SK-N-SH (cell line): Measurements from ENCODE around the gene LRRC72. TPM values are rescaled to one million over a fixed set of nuclear protein-coding genes. Genes with fewer than 3 reads are reported as not detected.

Experiments
- CTCF ChIA-PET: fragments of 300-600, 350-600 bp; formaldehyde crosslinking; extraction: SDS; loops from one replicate; lab custom pipeline; 2021; lab: Yijun Ruan, JAX
- POLR2A ChIA-PET: fragments of 350-600 bp; sonication (Branson Sonifier 250); formaldehyde crosslinking; extraction: SDS; loops from one replicate; lab custom pipeline; 2020; ENCODE audit warnings: antibody characterized with exemption, inconsistent platforms; lab: Yijun Ruan, JAX
- DNase-seq: peaks from one replicate; pipeline ENCODE4 v3.0.0; 2012
- H2AFZ ChIP-seq: fragments of 200-600 bp; sonication (generic); 2 replicates; pipeline ENCODE4 v1.8.1; 2016; ENCODE audit warnings: antibody characterized with exemption, mild to moderate bottlenecking, low read depth
- H3F3A ChIP-seq: fragments of 200-600 bp; sonication (generic); replicated peaks from 2 replicates; pipeline ENCODE3; 2016; ENCODE audit warnings: antibody characterized with exemption, mild to moderate bottlenecking; ENCODE audit not compliant: insufficient read depth
- H3K27ac ChIP-seq, 2 experiments: fragments of 200-500 bp in 1 of 2; fragments of 200-600 bp in 1 of 2; sonication (Bioruptor generic) in 1 of 2; sonication (generic), shearing (Covaris generic) in 1 of 2; 2 replicates each; pipeline versions ENCODE4 v1.5.1 to v1.6.1; 2014 to 2016; ENCODE audit warnings: low read depth in 2 of 2, inconsistent platforms in 1 of 2, low read length in 1 of 2, mild to moderate bottlenecking in 1 of 2, mixed read lengths in 1 of 2
- H3K27me3 ChIP-seq: fragments of 200-600 bp; sonication (generic), shearing (Covaris generic); 2 replicates; pipeline ENCODE4 v1.6.1; 2016; ENCODE audit warnings: mixed run types; ENCODE audit not compliant: insufficient read depth
- H3K36me3 ChIP-seq, 2 experiments: fragments of 200-500 bp in 1 of 2; fragments of 200-600 bp in 1 of 2; sonication (Bioruptor generic) in 1 of 2; sonication (generic) in 1 of 2; replicated peaks in 1 of 2; 2 replicates each; pipeline versions ENCODE3 to v1.5.1; 2014 to 2016; ENCODE audit warnings: low read length in 1 of 2, mild to moderate bottlenecking in 1 of 2; ENCODE audit not compliant: insufficient read depth in 2 of 2, control insufficient read depth in 1 of 2
- H3K4me1 ChIP-seq, 2 experiments: fragments of 200-500 bp in 1 of 2; fragments of 200-600 bp in 1 of 2; sonication (Bioruptor generic) in 1 of 2; sonication (generic), shearing (Covaris generic) in 1 of 2; 2 replicates each; pipeline versions ENCODE4 v1.5.1 to v1.6.1; 2014 to 2016; ENCODE audit warnings: low read depth in 1 of 2, low read length in 1 of 2, mixed run types in 1 of 2; ENCODE audit not compliant: insufficient read depth in 2 of 2, control insufficient read depth in 1 of 2
- H3K4me2 ChIP-seq: fragments of 200-600 bp; sonication (generic), shearing (Covaris generic); 2 replicates; pipeline ENCODE4 v1.6.1; 2017; ENCODE audit warnings: mixed run types
- H3K4me3 ChIP-seq, 2 experiments: fragments of 200-500 bp in 1 of 2; fragments of 200-600 bp in 1 of 2; sonication (Bioruptor generic) in 1 of 2; sonication (generic), shearing (Covaris generic) in 1 of 2; 2 replicates each; pipeline versions ENCODE4 v1.5.1 to v1.8.1; 2014 to 2016; ENCODE audit warnings: low read depth in 2 of 2, inconsistent platforms in 1 of 2, low read length in 1 of 2, mild to moderate bottlenecking in 1 of 2, mixed read lengths in 1 of 2, moderate library complexity in 1 of 2
- H3K79me2 ChIP-seq: fragments of 200-600 bp; sonication (generic); 2 replicates; pipeline ENCODE4 v1.8.1; 2017; ENCODE audit warnings: mild to moderate bottlenecking; ENCODE audit not compliant: insufficient read depth
- H3K9ac ChIP-seq: fragments of 200-600 bp; sonication (generic); 2 replicates; pipeline ENCODE4 v1.6.1; 2017; ENCODE audit warnings: mixed run types
- H3K9me2 ChIP-seq: fragments of 200-600 bp; sonication (generic); 2 replicates; pipeline ENCODE4 v1.6.1; 2017; ENCODE audit warnings: mixed run types
- H3K9me3 ChIP-seq: fragments of 200-600 bp; sonication (generic); 2 replicates; pipeline ENCODE4 v1.6.1; 2017; ENCODE audit warnings: mixed run types, mild to moderate bottlenecking, moderate library complexity
- H4K20me1 ChIP-seq: fragments of 200-600 bp; sonication (generic); 2 replicates; pipeline ENCODE4 v1.6.1; 2017; ENCODE audit warnings: mild to moderate bottlenecking, mixed run types; ENCODE audit not compliant: insufficient read depth
- EP300 ChIP-seq, 2 experiments: IDR thresholded peaks; 2 replicates each; pipeline versions ENCODE4 v1.4.0 to v1.6.1; 2012; ENCODE audit warnings: borderline replicate concordance in 1 of 2, low read depth in 1 of 2, low read length in 1 of 2
- FOSL2 ChIP-seq: IDR thresholded peaks from 2 replicates; pipeline ENCODE4 v1.4.0; 2012; ENCODE audit warnings: low read depth, mild to moderate bottlenecking, moderate library complexity, borderline replicate concordance
- GABPA ChIP-seq: IDR thresholded peaks from 2 replicates; pipeline ENCODE4 v1.4.0; 2012; ENCODE audit warnings: low read depth, mild to moderate bottlenecking
- GATA2 ChIP-seq: sonication (generic); formaldehyde crosslinking; IDR thresholded peaks from 2 replicates; pipeline ENCODE4 v1.5.0; 2020; ENCODE audit warnings: mild to moderate bottlenecking, missing genetic modification reagents
- IRF3 ChIP-seq: fragments of 150-350 bp; IDR thresholded peaks from 2 replicates; pipeline ENCODE4 v1.6.1; 2016; ENCODE audit warnings: mild to moderate bottlenecking, low read depth, low read length
- MAX ChIP-seq: IDR thresholded peaks from 2 replicates; pipeline ENCODE4 v1.4.0; 2012; ENCODE audit warnings: low read depth
- MEF2A ChIP-seq: IDR thresholded peaks from 2 replicates; pipeline ENCODE4 v1.4.0; 2012; ENCODE audit warnings: low read depth, borderline replicate concordance
- NFIC ChIP-seq: IDR thresholded peaks from 2 replicates; pipeline ENCODE4 v1.4.0; 2012; ENCODE audit warnings: borderline replicate concordance
- NRF1 ChIP-seq: IDR thresholded peaks from 2 replicates; pipeline ENCODE4 v1.6.1; 2012; ENCODE audit warnings: low read depth, mild to moderate bottlenecking, low read length
- POLR2AphosphoS5 ChIP-seq: IDR thresholded peaks from 2 replicates; pipeline ENCODE4 v1.6.1; 2012; ENCODE audit warnings: low read depth, low read length
- RAD21 ChIP-seq: IDR thresholded peaks from 2 replicates; pipeline ENCODE4 v1.6.1; 2012; ENCODE audit warnings: mild to moderate bottlenecking, low read length
- RCOR1 ChIP-seq: fragments of 150-350 bp; IDR thresholded peaks from 2 replicates; pipeline ENCODE4 v1.6.1; 2017; ENCODE audit warnings: antibody characterized with exemption, low read length
- RXRA ChIP-seq: IDR thresholded peaks from 2 replicates; pipeline ENCODE4 v1.4.0; 2012; ENCODE audit warnings: low read depth, mild to moderate bottlenecking, borderline replicate concordance
- SMC3 ChIP-seq: IDR thresholded peaks from 2 replicates; pipeline ENCODE4 v1.6.1; 2012; ENCODE audit warnings: low read depth, low read length, improper control_type of control experiment
- TEAD4 ChIP-seq: IDR thresholded peaks from 2 replicates; pipeline ENCODE4 v1.4.0; 2012; ENCODE audit warnings: mild to moderate bottlenecking, borderline replicate concordance; ENCODE audit not compliant: insufficient read depth
- USF2 ChIP-seq: fragments of 150-350 bp; IDR thresholded peaks from 2 replicates; pipeline ENCODE4 v1.6.1; 2017; ENCODE audit warnings: antibody characterized with exemption, low read length, low read depth, borderline replicate concordance
- YY1 ChIP-seq: IDR thresholded peaks from 2 replicates; pipeline ENCODE4 v1.4.0; 2012; ENCODE audit warnings: low read depth, mild to moderate bottlenecking
- ZBTB33 ChIP-seq: IDR thresholded peaks from 2 replicates; pipeline ENCODE4 v1.4.0; 2012; ENCODE audit warnings: low read depth, borderline replicate concordance
- WGBS: methylation state at CpG from one replicate; pipeline ENCODE4 v1.1.6; 2017; ENCODE audit warnings: low lambda C conversion rate; 5-methylcytosine and 5-hydroxymethylcytosine counted together
- polyA plus RNA-seq, 3 experiments: library from polyadenylated mRNA; depleted of rRNA; stranded (reverse); fragments of >200 nt; gene quantifications; 2 replicates each; pipeline ENCODE4 v1.2.3, GENCODE V29; 2012

Gene LRRC72
- polyA plus RNA-seq, 1 of the 3 experiments (the other 2 are of a cell fraction) = not detected

- H3F3A ChIP-seq = no peaks in the 10 kb centered on the region
- H3K9me3 ChIP-seq = no peaks in the 10 kb centered on the region
- no peaks in the 10 kb centered on the region for H3K4me1 ChIP-seq
- H2AFZ ChIP-seq = no peak overlapping the region
- H3K36me3 ChIP-seq = peaks cover 36 to 39% of the 10 kb centered on the region in 2 experiments
- POLR2A ChIA-PET = no interaction called here
- TF ChIP-seq NRF1 (no peak), GABPA (no peak), ZBTB33 (no peak), RXRA (no peak), MEF2A (no peak), FOSL2 (no peak), RAD21 (no peak), POLR2AphosphoS5 (no peak), EP300 (IDR thresholded peaks at IDR 0.05; ENCODE audit: borderline replicate concordance in 1 of 2, low read depth in 1 of 2, low read length in 1 of 2) (no peak), MAX (no peak), IRF3 (no peak), GATA2 (CRISPR knock-in tag) (no peak), NFIC (no peak), SMC3 (no peak), TEAD4 (no peak), USF2 (no peak), RCOR1 (no peak), YY1 (no peak)
- TF ChIP-seq, all 33 proteins: peak for 0
- H3K79me2 ChIP-seq = peaks cover 5% of the 10 kb centered on the region; the same call in 1 of the 2 replicates
- H3K27ac ChIP-seq = no peak overlapping the region
- no peaks in the 10 kb centered on the region for H3K9me2 ChIP-seq
- CTCF ChIA-PET = interaction anchor here (1.2 kb wide), 1 partner anchor 9 kb away, joined by 3 read pairs; no protein-coding TSS in a partner anchor
- no peak overlapping the region for H3K4me2 ChIP-seq
- no peaks in the 10 kb centered on the region for H4K20me1 ChIP-seq
- WGBS = 90% methylated on average over 2 of the region's 2 CpGs
- no peak overlapping the region for H3K9ac ChIP-seq
- DNase-seq = no peak
- H3K27me3 ChIP-seq = no peaks in the 10 kb centered on the region
- no peak overlapping the region for H3K4me3 ChIP-seq
These were observed 100.6 kb downstream of the LRRC72 start for GRCh38 chr7:16627236-16627635.
